Prostate gland (tissue), 2 donors: Measurements from ENCODE around the gene ANKRD6. TPM values are rescaled to one million over a fixed set of nuclear protein-coding genes. Genes with fewer than 3 reads are reported as not detected.

ENCODE experiments used
- DNase-seq: peaks from one replicate; pipeline ENCODE4 v3.0.0-alpha.2; 2019; ENCODE audit warnings: low spot score
- H3K27ac ChIP-seq, 2 donors: fragments of 200-600 bp; sonication (generic); 2 replicates each; pipeline ENCODE4 v1.5.1; 2017 to 2019
- H3K27me3 ChIP-seq: fragments of 200-600 bp; sonication (generic); replicated peaks from 2 replicates; pipeline ENCODE4 v1.5.1; 2019; ENCODE audit not compliant: insufficient read depth
- H3K36me3 ChIP-seq, 2 donors: fragments of 200-600 bp; sonication (generic); 1 replicate in 1 of 2; 2 replicates in 1 of 2; pipeline versions ENCODE4 v1.5.1 to v1.8.1; 2017 to 2019
- H3K4me1 ChIP-seq: fragments of 200-600 bp; sonication (generic); replicated peaks from 2 replicates; pipeline ENCODE4 v1.5.1; 2019
- H3K4me3 ChIP-seq, 2 donors: fragments of 200-600 bp; sonication (generic); 2 replicates each; pipeline ENCODE4 v1.5.1; 2017 to 2019
- H3K9me3 ChIP-seq: fragments of 200-600 bp; sonication (generic); 2 replicates; pipeline ENCODE4 v1.5.1; 2017
- POLR2A ChIP-seq: fragments of 450-650 bp; IDR thresholded peaks from one replicate; pipeline ENCODE4 v1.6.1; 2016; ENCODE audit warnings: antibody characterized with exemption, mild to moderate bottlenecking
- POLR2AphosphoS5 ChIP-seq: sonication (generic); formaldehyde crosslinking; IDR thresholded peaks from one replicate; pipeline ENCODE4 v1.6.1; 2017; ENCODE audit warnings: antibody characterized with exemption
- WGBS: methylation state at CpG from one replicate; pipeline ENCODE4 v1.1.5; 2018; 5-methylcytosine and 5-hydroxymethylcytosine counted together
- intact Hi-C: fragments of 100-400 bp; cut with DNase I; formaldehyde crosslinking; loops from one replicate; pipeline ENCODE4 v1.14.2; 2022
- total RNA-seq, 2 donors: library from RNA; depleted of rRNA; stranded (reverse); fragments of >200 nt; gene quantifications; one replicate each; pipeline ENCODE4 v1.1.0, GENCODE V29; 2016
- TF ChIP-seq, protein P1 (sequence below), 4 experiments: fragments of 200-600 bp in 2 of 4; fragments of 450-650 bp in 2 of 4; sonication (generic) in 2 of 4; IDR thresholded peaks; 1 replicate in 3 of 4; 2 replicates in 1 of 4; pipeline ENCODE4 v1.5.1; 2016 to 2019; ENCODE audit warnings: antibody characterized with exemption in 4 of 4, mild to moderate bottlenecking in 2 of 4, moderate library complexity in 2 of 4

Gene ANKRD6
- total RNA-seq, 2 donors from 2014 or later, result 11.9 to 30.9 TPM

DNA sequence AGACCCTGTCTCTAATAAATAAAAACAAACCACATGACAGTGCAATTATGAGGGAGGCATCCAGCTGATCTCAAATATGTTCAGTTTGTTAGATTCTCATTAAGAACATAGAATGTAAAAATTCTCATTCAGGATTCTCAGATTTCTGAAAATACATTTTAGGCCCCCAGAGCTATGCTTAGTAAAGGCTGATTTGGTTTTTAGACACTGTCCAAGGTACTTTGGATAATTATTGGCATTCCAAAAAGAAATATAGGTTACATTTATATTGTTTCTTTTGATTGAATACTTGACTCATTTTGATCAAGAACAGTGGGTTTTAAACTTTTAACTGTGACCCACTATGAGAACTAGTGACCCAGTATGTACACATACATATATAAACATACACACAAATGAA, 55.5 kb downstream of the ANKRD6 start:
- H3K36me3 ChIP-seq, result no peaks in the 10 kb centered on the region

DNA sequence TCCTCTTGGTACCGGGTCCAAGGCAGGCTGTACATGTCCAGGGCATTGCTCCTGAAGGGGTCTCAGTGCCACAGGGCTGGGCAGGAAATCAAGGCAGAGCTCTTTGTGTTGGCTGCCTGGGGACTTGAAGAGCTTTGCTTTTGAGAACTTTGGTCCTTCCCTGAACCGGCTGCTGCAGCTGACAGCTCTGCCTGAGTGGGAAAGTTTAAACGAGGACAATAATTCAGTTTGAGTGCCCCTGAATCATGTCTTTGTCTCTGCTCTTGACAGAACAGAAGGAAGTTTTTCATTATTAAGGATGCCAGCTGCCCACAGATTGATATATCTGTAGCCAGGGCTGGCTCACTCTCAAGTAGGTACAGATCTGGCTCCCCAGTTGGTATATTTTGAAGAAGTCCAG, 56.1 kb downstream of the ANKRD6 start:
- Histone ChIP-seq H3K4me1 (no peaks in the 10 kb centered on the region), H3K27me3 (no peaks in the 10 kb centered on the region), H3K36me3 (no peaks in the 10 kb centered on the region), H3K9me3 (no peaks in the 10 kb centered on the region), H3K27ac (no peak overlapping the region), H3K4me3 (no peak overlapping the region)
- intact Hi-C loops, result no loop called here
- TF ChIP-seq, protein P1, sequence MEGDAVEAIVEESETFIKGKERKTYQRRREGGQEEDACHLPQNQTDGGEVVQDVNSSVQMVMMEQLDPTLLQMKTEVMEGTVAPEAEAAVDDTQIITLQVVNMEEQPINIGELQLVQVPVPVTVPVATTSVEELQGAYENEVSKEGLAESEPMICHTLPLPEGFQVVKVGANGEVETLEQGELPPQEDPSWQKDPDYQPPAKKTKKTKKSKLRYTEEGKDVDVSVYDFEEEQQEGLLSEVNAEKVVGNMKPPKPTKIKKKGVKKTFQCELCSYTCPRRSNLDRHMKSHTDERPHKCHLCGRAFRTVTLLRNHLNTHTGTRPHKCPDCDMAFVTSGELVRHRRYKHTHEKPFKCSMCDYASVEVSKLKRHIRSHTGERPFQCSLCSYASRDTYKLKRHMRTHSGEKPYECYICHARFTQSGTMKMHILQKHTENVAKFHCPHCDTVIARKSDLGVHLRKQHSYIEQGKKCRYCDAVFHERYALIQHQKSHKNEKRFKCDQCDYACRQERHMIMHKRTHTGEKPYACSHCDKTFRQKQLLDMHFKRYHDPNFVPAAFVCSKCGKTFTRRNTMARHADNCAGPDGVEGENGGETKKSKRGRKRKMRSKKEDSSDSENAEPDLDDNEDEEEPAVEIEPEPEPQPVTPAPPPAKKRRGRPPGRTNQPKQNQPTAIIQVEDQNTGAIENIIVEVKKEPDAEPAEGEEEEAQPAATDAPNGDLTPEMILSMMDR (IDR thresholded peaks at IDR 0.05), result no peak
- no peak for TF ChIP-seq POLR2AphosphoS5
- no peak for TF ChIP-seq POLR2A
- DNase-seq, result no peak
- 42% methylated on average over 3 of the region's 3 CpGs for WGBS

More for the DNA sequence above, 55.5 kb downstream of the ANKRD6 start:
- Histone ChIP-seq H3K27me3 (no peaks in the 10 kb centered on the region), H3K27ac (no peak overlapping the region), H3K4me1 (no peaks in the 10 kb centered on the region), H3K9me3 (no peaks in the 10 kb centered on the region), H3K4me3 (no peak overlapping the region)
- intact Hi-C loops, result no loop called here
- no peak for DNase-seq
- no peak for TF ChIP-seq POLR2A

DNA sequence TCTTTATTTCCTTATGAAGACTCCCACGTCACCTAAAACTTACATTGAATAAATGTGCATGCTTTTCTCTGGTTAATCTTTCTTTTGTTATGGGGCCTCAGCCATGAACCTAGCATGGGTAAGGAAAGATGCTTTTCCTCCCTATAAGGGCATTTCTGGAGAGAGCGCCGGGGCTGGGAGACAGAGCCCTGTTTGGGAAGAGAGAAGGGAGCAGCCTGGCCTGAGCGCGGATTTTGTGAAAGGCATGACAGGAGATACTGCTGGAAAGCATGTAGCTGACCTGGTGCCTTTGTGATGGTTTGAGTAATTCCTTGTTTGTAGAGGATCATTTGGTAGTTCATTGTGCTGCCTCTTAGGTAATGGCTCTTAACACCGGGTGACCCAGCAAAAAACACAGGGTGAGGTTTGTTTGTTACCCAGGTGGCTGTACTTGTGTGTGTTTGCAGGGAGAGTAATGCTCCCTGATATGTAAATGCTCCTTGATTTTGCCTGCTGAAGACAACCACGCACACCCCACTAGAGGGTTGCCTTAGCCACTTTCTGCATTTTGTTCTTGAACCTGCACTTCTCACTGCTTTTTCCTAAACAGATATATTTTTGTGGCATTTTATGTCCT, 59.2 kb downstream of the ANKRD6 start:
- WGBS, result 87% methylated on average over 7 of the region's 7 CpGs
- intact Hi-C loops, result no loop called here
- Histone ChIP-seq H3K4me3 (no peak overlapping the region), H3K27ac (no peak overlapping the region), H3K4me1 (no peaks in the 10 kb centered on the region), H3K36me3 (no peaks in the 10 kb centered on the region), H3K9me3 (no peaks in the 10 kb centered on the region), H3K27me3 (no peaks in the 10 kb centered on the region)
- DNase-seq, result no peak
- TF ChIP-seq, protein P1 (IDR thresholded peaks at IDR 0.05), result no peak
- TF ChIP-seq POLR2A, result no peak
- no peak for TF ChIP-seq POLR2AphosphoS5

DNA sequence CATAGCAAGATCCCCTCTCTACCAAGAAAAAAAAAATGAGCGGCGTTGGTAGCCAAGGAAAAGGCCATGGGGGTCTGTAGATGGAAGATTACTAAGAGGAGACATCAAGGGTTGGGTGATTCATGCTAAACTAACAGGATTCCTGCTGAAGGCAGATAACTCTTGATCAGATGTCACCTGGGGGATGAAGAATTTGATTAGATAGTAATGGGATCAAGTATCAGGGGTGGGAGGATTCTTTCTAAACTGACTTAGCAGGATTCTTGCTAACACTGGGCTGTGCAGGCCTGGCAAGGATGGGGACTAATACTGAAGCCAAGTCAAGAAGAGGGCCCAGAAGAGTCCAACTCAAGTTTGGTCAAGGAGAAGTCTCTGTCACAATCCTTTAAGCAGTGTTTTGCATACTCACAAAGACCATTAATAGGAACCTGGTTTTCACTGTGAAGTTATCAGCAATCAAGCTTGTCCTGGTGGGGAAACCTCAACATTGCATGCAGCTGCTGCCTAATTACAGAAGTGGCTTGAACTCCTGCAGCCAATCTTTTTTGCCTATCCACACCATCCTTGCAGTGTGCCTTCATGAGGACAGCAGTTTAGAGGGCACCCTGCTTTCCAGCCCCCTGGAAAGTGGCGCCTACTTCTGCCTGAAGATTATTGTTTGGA, 61.3 kb downstream of the ANKRD6 start:
- DNase-seq, result no peak
- H3K4me3 ChIP-seq, result no peak overlapping the region
- 96% methylated on average over 3 of the region's 3 CpGs for WGBS
- no peak overlapping the region for H3K27ac ChIP-seq
- H3K4me1 ChIP-seq, result no peaks in the 10 kb centered on the region
- no peaks in the 10 kb centered on the region for H3K9me3 ChIP-seq
- H3K27me3 ChIP-seq, result no peaks in the 10 kb centered on the region
- TF ChIP-seq POLR2A (no peak), POLR2AphosphoS5 (no peak)
- TF ChIP-seq, protein P1 (IDR thresholded peaks at IDR 0.05), result no peak
- intact Hi-C loops, result no loop called here
- no peaks in the 10 kb centered on the region for H3K36me3 ChIP-seq

DNA sequence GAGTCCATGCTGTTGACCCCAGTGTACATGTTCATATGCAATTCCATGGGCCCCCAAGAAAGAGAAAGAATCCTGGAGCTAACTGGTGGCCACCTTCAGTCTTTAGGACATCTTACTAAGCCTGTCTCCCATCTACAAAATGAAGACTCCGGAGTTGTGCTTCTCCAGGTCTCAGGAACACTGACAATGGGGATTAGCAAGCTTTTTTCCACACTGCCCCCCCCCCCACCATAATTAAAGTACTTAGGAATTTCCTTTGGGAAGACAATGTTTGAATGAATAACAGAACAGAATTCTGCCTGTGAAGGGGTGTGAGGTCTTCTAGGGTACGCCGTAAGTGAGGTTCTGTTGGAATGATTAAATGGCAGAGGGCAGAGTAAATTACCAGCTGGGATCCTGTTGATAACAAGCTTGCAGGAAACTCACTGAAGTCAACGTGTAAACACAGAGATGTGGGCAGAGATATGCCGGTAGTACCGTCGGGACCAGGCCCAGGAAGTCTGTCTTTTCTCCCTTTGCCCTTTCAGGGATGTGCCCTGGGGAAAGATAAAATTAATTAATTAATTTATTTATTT, 63.1 kb downstream of the ANKRD6 start:
- Histone ChIP-seq H3K4me1 (no peaks in the 10 kb centered on the region), H3K9me3 (no peaks in the 10 kb centered on the region), H3K27me3 (no peaks in the 10 kb centered on the region), H3K27ac (no peak overlapping the region), H3K4me3 (no peak overlapping the region), H3K36me3 (no peaks in the 10 kb centered on the region)
- no peak for DNase-seq
- intact Hi-C loops, result no loop called here
- TF ChIP-seq POLR2AphosphoS5, result no peak
- no peak for TF ChIP-seq POLR2A
- TF ChIP-seq, protein P1 (IDR thresholded peaks at IDR 0.05), result no peak
- 76% methylated on average over 7 of the region's 7 CpGs for WGBS
